Astrocyte (in vitro differentiated cells and primary cell): ENCODE measurements around the gene SPPL2C. TPM values are rescaled to one million over a fixed set of nuclear protein-coding genes. Genes with fewer than 3 reads are reported as not detected.

Experiments
- DNase-seq: peaks from one replicate; pipeline ENCODE4 v3.0.0-alpha.2; 2010; ENCODE audit warnings: low read depth
- FAIRE-seq: peaks from 2 replicates; lab custom pipeline; 2011; peaks lifted over from hg19 to GRCh38; lab: Jason Lieb, UNC
- H2AFZ ChIP-seq: 2 replicates; pipeline ENCODE4 v1.6.0; 2012; ENCODE audit warnings: low read depth, low read length, inconsistent platforms
- H3K27ac ChIP-seq: 2 replicates; pipeline ENCODE4 v1.5.1; 2011; ENCODE audit warnings: low read depth, low read length, inconsistent platforms
- H3K27me3 ChIP-seq: 2 replicates; pipeline ENCODE4 v1.6.0; 2011; ENCODE audit warnings: low read length, inconsistent platforms; ENCODE audit not compliant: insufficient read depth
- H3K36me3 ChIP-seq: 2 replicates; pipeline ENCODE4 v1.5.1; 2011; ENCODE audit warnings: low read length, inconsistent platforms; ENCODE audit not compliant: insufficient read depth
- H3K4me1 ChIP-seq: 2 replicates; pipeline ENCODE4 v1.5.1; 2011; ENCODE audit warnings: low read length, inconsistent platforms; ENCODE audit not compliant: insufficient read depth
- H3K4me2 ChIP-seq: 2 replicates; pipeline ENCODE4 v1.6.0; 2012; ENCODE audit warnings: low read length, inconsistent platforms
- H3K4me3 ChIP-seq: 2 replicates; pipeline ENCODE4 v1.5.1; 2011; ENCODE audit warnings: low read depth, mild to moderate bottlenecking, low read length, inconsistent platforms; ENCODE audit not compliant: insufficient read depth
- H3K79me2 ChIP-seq: 2 replicates; pipeline ENCODE4 v1.6.0; 2012; ENCODE audit warnings: mild to moderate bottlenecking, low read length, inconsistent platforms; ENCODE audit not compliant: insufficient read depth
- H3K9ac ChIP-seq: 2 replicates; pipeline ENCODE4 v1.6.0; 2012; ENCODE audit warnings: mild to moderate bottlenecking, low read length, inconsistent platforms
- H3K9me3 ChIP-seq: 2 replicates; pipeline ENCODE4 v1.5.1; 2012; ENCODE audit warnings: low read depth, mild to moderate bottlenecking, low read length, inconsistent platforms; ENCODE audit not compliant: insufficient read depth
- H4K20me1 ChIP-seq: 2 replicates; pipeline ENCODE4 v1.6.0; 2012; ENCODE audit warnings: low read length, inconsistent platforms; ENCODE audit not compliant: insufficient read depth
- H3K27ac Mint-ChIP-seq: one replicate; pipeline ENCODE4 v1.8.0; 2021; ENCODE audit warnings: mild to moderate bottlenecking, mixed read lengths; ENCODE audit not compliant: unreplicated experiment
- H3K27me3 Mint-ChIP-seq: one replicate; pipeline ENCODE4 v1.8.0; 2021; ENCODE audit warnings: low read depth, mixed read lengths; ENCODE audit not compliant: unreplicated experiment
- H3K36me3 Mint-ChIP-seq: one replicate; pipeline ENCODE4 v1.8.0; 2021; ENCODE audit warnings: low read depth, mixed read lengths; ENCODE audit not compliant: unreplicated experiment
- H3K4me1 Mint-ChIP-seq: one replicate; pipeline ENCODE4 v1.8.0; 2021; ENCODE audit warnings: low read depth, mixed read lengths; ENCODE audit not compliant: unreplicated experiment
- H3K4me3 Mint-ChIP-seq: one replicate; pipeline ENCODE4 v1.8.0; 2021; ENCODE audit warnings: mild to moderate bottlenecking, moderate library complexity, mixed read lengths; ENCODE audit not compliant: unreplicated experiment
- H3K9me3 Mint-ChIP-seq: one replicate; pipeline ENCODE4 v1.8.0; 2021; ENCODE audit warnings: mild to moderate bottlenecking, mixed read lengths; ENCODE audit not compliant: unreplicated experiment
- CTCF ChIP-seq: IDR thresholded peaks from 2 replicates; pipeline ENCODE4 v1.5.1; 2011; ENCODE audit warnings: low read depth, mild to moderate bottlenecking, inconsistent platforms, low read length, moderate library complexity; ENCODE audit not compliant: insufficient read depth
- EZH2 ChIP-seq: IDR thresholded peaks from 2 replicates; pipeline ENCODE4 v1.6.1; 2012; ENCODE audit warnings: mild to moderate bottlenecking, low read length, inconsistent platforms; ENCODE audit not compliant: insufficient read depth
- total RNA-seq: library from RNA; stranded (reverse); gene quantifications from 2 replicates; pipeline ENCODE4 v1.2.1, GENCODE V29; 2021

SPPL2C gene
- total RNA-seq, 1 donor from 2014 or later = not detected

GRCh38 chr17:45871718-45872117, 27.0 kb downstream of the SPPL2C start:
- Mint-ChIP-seq H3K27ac (no peak overlapping the region), H3K27me3 (no peaks in the 10 kb centered on the region), H3K4me3 (no peak overlapping the region), H3K9me3 (no peaks in the 10 kb centered on the region), H3K36me3 (no peaks in the 10 kb centered on the region), H3K4me1 (peaks cover 23% of the 10 kb centered on the region)
- Histone ChIP-seq H3K36me3 (no peaks in the 10 kb centered on the region), H3K9me3 (no peaks in the 10 kb centered on the region), H3K27me3 (no peaks in the 10 kb centered on the region), H3K79me2 (no peaks in the 10 kb centered on the region), H3K4me2 (no peak overlapping the region), H3K27ac (no peak overlapping the region), H3K4me1 (no peaks in the 10 kb centered on the region), H3K4me3 (no peak overlapping the region), H4K20me1 (no peaks in the 10 kb centered on the region), H3K9ac (no peak overlapping the region), H2AFZ (no peak overlapping the region)
- TF ChIP-seq EZH2 (no peak), CTCF (no peak)
- FAIRE-seq (no peak), DNase-seq (no peak)

GRCh38 chr17:45873728-45874127, 29.0 kb downstream of the SPPL2C start:
- Mint-ChIP-seq H3K27ac (peak overlapping the region; percentile 81), H3K9me3 (no peaks in the 10 kb centered on the region), H3K27me3 (no peaks in the 10 kb centered on the region), H3K4me1 (peaks cover 25% of the 10 kb centered on the region), H3K4me3 (peak overlapping the region; percentile 16), H3K36me3 (no peaks in the 10 kb centered on the region)
- Histone ChIP-seq H3K9ac (no peak overlapping the region), H2AFZ (no peak overlapping the region), H4K20me1 (no peaks in the 10 kb centered on the region), H3K27ac (no peak overlapping the region), H3K36me3 (no peaks in the 10 kb centered on the region), H3K9me3 (no peaks in the 10 kb centered on the region), H3K4me3 (no peak overlapping the region), H3K27me3 (peaks cover 9% of the 10 kb centered on the region), H3K4me1 (no peaks in the 10 kb centered on the region), H3K79me2 (no peaks in the 10 kb centered on the region), H3K4me2 (no peak overlapping the region)
- TF ChIP-seq EZH2 = no peak
- TF ChIP-seq CTCF = no peak
- DNase-seq (no peak), FAIRE-seq (no peak)

- no peaks in the 10 kb centered on the region for H3K36me3 Mint-ChIP-seq
- H3K4me3 Mint-ChIP-seq = no peak overlapping the region
These were observed 29.5 kb downstream of the SPPL2C start for GRCh38 chr17:45874151-45874550.

More at GRCh38 chr17:45874151-45874550, 29.5 kb downstream of the SPPL2C start:
- Histone ChIP-seq H3K79me2 (no peaks in the 10 kb centered on the region), H3K27ac (no peak overlapping the region), H3K36me3 (no peaks in the 10 kb centered on the region), H2AFZ (no peak overlapping the region), H3K4me3 (no peak overlapping the region), H3K27me3 (peaks cover 9% of the 10 kb centered on the region), H3K4me1 (no peaks in the 10 kb centered on the region), H3K4me2 (no peak overlapping the region), H4K20me1 (no peaks in the 10 kb centered on the region), H3K9ac (no peak overlapping the region), H3K9me3 (no peaks in the 10 kb centered on the region)
- Mint-ChIP-seq H3K27ac (no peak overlapping the region), H3K4me1 (peaks cover 25% of the 10 kb centered on the region), H3K9me3 (no peaks in the 10 kb centered on the region), H3K27me3 (no peaks in the 10 kb centered on the region)
- no peak for DNase-seq
- TF ChIP-seq EZH2 (no peak), CTCF (no peak)
- no peak for FAIRE-seq
